Muscle layer of colon (tissue), 2 donors: ENCODE results near the gene MRPS17.

Experiments
- H3K27ac ChIP-seq: one replicate; pipeline ENCODE4 v1.7.0; 2013; ENCODE audit warnings: low read depth, mild to moderate bottlenecking, low read length, moderate library complexity
- H3K27me3 ChIP-seq, 2 donors: one replicate each; pipeline ENCODE4 v1.7.0; 2013; ENCODE audit warnings: low read length in 2 of 2, mild to moderate bottlenecking in 2 of 2; ENCODE audit not compliant: insufficient read depth in 2 of 2, control insufficient read depth in 1 of 2
- H3K36me3 ChIP-seq: one replicate; pipeline ENCODE4 v1.7.0; 2013; ENCODE audit warnings: mild to moderate bottlenecking, low read length; ENCODE audit not compliant: insufficient read depth
- H3K4me1 ChIP-seq: one replicate; pipeline ENCODE4 v1.7.0; 2013; ENCODE audit warnings: mild to moderate bottlenecking, low read length; ENCODE audit not compliant: insufficient read depth
- H3K4me3 ChIP-seq, 2 donors: one replicate each; pipeline ENCODE4 v1.7.0; 2013; ENCODE audit warnings: low read length in 2 of 2, low read depth in 1 of 2, mild to moderate bottlenecking in 1 of 2, moderate library complexity in 1 of 2
- H3K9ac ChIP-seq: one replicate; pipeline ENCODE4 v1.7.0; 2013; ENCODE audit warnings: low read length
- H3K9me3 ChIP-seq: one replicate; pipeline ENCODE4 v1.7.0; 2013; ENCODE audit warnings: mild to moderate bottlenecking, low read length
- donor health status: abdominal sarcoma.
- donor health status: Adenocarcinoma of cecum.

Gene MRPS17

GRCh38 chr7:55975988-55976633, 24.4 kb downstream of the MRPS17 start:
- no peak overlapping the region for H3K27ac ChIP-seq
- H3K9ac ChIP-seq = no peak overlapping the region
- H3K36me3 ChIP-seq = peaks cover 28% of the 10 kb centered on the region
- peaks cover 9% of the 10 kb centered on the region for H3K4me1 ChIP-seq
- no peaks in the 10 kb centered on the region for H3K9me3 ChIP-seq
- no peak overlapping the region for H3K4me3 ChIP-seq
- H3K27me3 ChIP-seq = no peaks in the 10 kb centered on the region

GRCh38 chr7:55977831-55978230, 26.2 kb downstream of the MRPS17 start:
- H3K36me3 ChIP-seq = peaks cover 41% of the 10 kb centered on the region
- no peaks in the 10 kb centered on the region for H3K9me3 ChIP-seq
- H3K27me3 ChIP-seq = no peaks in the 10 kb centered on the region
- H3K4me1 ChIP-seq = peaks cover 9% of the 10 kb centered on the region
- H3K27ac ChIP-seq = no peak overlapping the region
- no peak overlapping the region for H3K9ac ChIP-seq
- no peak overlapping the region for H3K4me3 ChIP-seq

DNA sequence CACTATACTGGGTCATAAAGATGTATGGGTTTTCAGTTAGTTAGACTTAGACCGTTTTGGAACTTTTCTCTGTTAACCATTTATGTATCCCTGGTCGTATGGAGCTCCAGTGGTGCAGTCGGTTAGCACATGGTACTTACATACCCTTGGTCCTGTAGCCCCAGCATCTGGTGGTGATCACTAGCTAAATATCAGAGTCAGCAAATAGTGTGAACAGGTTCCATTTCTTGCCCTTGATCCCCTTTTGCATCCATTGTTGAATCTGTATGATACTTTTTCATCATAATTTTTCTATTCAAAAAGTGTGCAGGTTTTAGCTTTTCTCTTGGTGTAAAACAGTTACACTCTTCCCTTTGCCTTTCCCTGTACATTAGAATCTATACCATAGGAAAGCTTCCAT, 28.6 kb downstream of the MRPS17 start:
- H3K27me3 ChIP-seq = no peaks in the 10 kb centered on the region
- H3K36me3 ChIP-seq = peaks cover 63% of the 10 kb centered on the region
- H3K4me3 ChIP-seq = no peak overlapping the region
- H3K9me3 ChIP-seq = no peaks in the 10 kb centered on the region
- H3K4me1 ChIP-seq = peaks cover 9% of the 10 kb centered on the region
- H3K27ac ChIP-seq = no peak overlapping the region
- no peak overlapping the region for H3K9ac ChIP-seq

GRCh38 chr7:55983537-55983936, 31.9 kb downstream of the MRPS17 start:
- Histone ChIP-seq H3K36me3 (peaks cover 74% of the 10 kb centered on the region), H3K9me3 (no peaks in the 10 kb centered on the region), H3K27me3 (no peaks in the 10 kb centered on the region), H3K4me3 (no peak overlapping the region), H3K4me1 (no peaks in the 10 kb centered on the region), H3K27ac (no peak overlapping the region), H3K9ac (no peak overlapping the region)

GRCh38 chr7:55992346-55992745, 40.7 kb downstream of the MRPS17 start:
- Histone ChIP-seq H3K9me3 (no peaks in the 10 kb centered on the region), H3K4me1 (no peaks in the 10 kb centered on the region), H3K36me3 (peaks cover 53% of the 10 kb centered on the region), H3K9ac (no peak overlapping the region), H3K27ac (no peak overlapping the region), H3K27me3 (no peaks in the 10 kb centered on the region), H3K4me3 (no peak overlapping the region)

DNA sequence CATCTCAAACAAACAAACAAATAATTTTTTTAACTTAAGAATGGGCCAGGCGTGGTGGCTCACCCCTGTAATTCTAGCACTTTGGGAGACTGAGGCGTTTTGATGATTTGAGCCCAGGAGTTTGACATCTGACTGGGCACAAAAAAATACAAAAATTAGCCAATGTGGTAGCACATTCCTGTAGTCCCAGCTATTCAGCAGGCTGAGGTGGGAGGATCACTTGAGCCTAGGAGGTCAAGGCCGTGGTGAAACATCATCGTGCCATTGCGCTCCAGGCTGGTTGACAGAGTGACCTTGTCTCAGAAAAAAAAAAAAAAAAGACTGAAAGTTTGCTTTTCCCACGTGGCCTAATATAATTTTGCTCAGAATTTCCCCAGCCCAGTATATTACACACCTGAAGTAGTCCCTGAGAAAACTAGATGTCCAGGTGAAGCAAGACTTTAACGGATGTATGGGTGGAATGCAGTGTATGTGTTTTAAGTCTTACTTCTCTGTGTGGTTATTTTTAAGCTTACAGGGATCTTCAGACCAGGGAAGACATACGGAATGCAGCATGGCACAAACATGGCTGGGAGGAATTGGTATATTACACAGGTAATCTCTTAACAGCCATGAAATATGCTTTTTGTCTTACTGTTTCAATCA, 45.3 kb downstream of the MRPS17 start:
- peaks cover 58% of the 10 kb centered on the region for H3K36me3 ChIP-seq
- H3K27ac ChIP-seq = no peak overlapping the region
- no peaks in the 10 kb centered on the region for H3K9me3 ChIP-seq
- no peak overlapping the region for H3K9ac ChIP-seq
- H3K27me3 ChIP-seq = no peaks in the 10 kb centered on the region
- H3K4me1 ChIP-seq = no peaks in the 10 kb centered on the region
- H3K4me3 ChIP-seq = no peak overlapping the region

DNA sequence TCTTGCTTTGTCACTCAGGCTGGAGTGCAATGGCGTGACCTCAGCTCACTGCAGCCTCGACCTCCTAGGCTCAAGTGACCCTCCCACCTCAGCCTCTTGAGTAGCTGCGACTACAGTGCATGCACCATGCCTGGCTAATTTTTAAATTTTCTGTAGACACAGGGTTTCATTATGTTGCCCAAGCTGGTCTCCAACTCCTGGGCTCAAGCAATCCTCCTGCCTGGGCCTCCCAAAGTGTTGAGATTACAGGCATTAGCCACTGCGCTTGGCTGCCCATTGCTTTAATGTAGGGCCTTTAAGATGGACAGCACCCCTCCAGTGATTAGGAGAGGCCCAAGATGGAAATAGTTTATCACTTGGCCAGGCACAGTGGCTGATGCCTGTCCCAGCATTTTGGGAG, 52.1 kb downstream of the MRPS17 start:
- Histone ChIP-seq H3K4me1 (no peaks in the 10 kb centered on the region), H3K27ac (no peak overlapping the region), H3K9ac (no peak overlapping the region), H3K4me3 (no peak overlapping the region), H3K9me3 (no peaks in the 10 kb centered on the region), H3K36me3 (peaks cover 11% of the 10 kb centered on the region), H3K27me3 (no peaks in the 10 kb centered on the region)
